GM18499 (cell line): ENCODE data around the gene SCG3.

Experiments used
- ATAC-seq: cut with Tn5 transposase; IDR thresholded peaks from one replicate; pipeline ENCODE4 v1.9.1; 2021; ENCODE audit warnings: moderate number of reproducible peaks; ENCODE audit not compliant: insufficient read depth, unreplicated experiment

SCG3 gene

DNA sequence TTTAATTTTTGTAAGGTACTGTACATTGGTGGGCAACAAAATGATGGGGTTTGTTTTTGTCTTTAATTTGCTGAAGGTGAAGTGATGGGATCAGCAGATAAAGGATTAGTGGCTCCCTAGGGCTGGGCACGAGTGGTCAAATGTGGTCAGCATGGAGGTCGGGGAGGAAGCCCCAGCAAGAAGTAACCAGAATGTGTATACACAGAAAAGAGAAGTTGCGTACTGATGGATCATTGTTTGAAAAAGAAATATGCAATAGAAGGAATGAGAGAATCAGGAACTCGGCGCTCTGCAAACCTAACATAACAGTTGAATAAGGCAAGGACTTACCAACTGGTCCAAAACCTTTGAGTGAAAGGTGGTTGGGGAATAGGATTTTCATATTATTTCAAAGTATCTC lies 71.6 kb downstream of the SCG3 start:
- no peak for ATAC-seq

DNA sequence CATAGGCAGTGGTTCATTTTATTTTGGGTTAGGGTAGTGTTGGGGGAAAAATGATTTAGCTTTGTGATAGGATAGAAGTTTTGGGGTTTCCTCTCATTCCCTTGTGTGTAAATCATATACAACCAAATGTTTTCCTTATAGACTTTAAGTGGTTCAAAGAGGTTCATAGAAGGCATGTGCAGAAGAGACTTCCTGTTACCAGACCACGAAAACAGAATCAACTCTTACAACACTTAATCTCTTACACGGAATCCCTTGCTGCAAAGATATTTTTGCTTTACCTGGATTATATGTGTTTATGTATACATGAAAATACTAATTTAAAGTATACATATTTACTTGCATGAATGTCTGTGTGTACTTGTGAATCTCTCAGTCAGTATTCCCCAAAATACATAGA lies 73.0 kb downstream of the SCG3 start:
- ATAC-seq, result no peak

DNA sequence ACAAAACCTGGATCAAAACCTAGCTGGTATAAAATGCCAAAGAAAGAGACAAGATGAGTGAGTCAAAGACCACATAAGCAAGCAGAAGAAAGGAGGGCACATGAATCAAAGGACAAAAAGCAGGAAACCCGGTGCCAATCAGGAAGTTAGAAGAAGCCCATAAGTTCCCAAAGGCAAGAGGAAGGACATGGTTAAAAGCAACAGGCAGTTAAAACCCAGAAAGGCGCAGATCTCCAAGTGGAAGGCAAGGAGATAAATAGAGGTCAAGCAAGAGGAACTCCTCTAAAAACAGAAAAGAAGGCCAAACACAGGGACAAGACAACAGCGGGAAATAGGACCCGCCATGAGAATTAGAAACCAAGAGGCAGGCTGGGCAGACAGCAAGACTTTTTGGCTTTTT lies 74.5 kb downstream of the SCG3 start:
- ATAC-seq, result no peak

DNA sequence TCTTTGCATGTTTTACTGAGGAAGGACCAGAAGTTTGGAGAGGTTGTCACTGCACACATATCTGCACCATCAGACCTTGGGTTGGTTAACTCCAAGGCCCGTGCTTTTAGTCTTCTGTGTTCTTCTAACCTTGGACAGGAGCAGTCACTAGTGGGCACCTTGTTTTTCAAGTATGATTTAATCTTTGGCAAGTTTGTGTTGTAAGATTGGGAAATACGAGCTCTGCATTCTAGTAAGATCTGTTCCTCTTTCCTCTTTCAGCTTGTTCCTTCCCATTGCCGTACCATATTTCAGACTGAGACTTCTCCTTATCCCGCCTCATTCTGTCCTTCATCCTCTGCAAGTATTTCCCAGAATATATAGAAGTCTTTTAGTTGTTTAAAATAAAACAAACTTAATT lies 75.2 kb downstream of the SCG3 start:
- ATAC-seq, result no peak

DNA sequence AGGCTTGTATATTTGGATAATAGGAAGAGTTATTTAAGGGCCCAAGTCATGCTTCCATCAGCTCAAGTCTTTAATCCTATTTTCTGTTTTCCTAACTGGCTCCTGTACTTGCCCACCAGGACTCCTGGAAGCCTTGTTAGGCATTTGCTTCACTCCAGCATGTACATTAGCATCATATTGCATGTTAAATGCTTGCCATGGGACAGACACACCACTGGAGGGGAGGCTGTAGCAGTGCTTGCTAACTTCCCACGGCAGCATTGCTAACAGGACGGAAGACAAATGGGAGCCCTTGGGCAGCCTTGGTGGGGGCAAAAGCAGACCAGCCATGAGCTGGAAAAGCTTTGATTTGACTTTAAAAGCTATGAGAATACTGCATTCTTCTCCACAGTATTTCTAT lies 76.1 kb downstream of the SCG3 start:
- no peak for ATAC-seq

DNA sequence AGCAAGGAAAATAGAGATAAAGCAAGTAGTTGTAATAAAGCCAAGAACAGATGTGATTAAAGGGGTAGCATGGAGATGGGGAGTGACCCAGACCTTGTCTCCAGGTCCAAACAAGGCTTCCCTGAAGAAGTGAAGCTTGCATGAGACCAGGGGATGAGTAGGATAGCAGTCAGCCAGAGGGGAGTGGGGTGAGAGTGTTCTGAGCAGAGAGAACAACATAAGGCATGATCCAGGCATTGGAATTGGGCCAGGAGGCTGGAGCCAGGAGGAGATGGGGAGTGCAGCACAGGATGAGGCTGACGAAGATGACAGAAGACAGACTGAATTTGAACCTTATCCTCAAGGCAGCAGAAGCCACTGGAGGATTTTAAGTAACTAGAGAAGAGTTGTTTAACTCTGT lies 77.3 kb downstream of the SCG3 start:
- no peak for ATAC-seq

DNA sequence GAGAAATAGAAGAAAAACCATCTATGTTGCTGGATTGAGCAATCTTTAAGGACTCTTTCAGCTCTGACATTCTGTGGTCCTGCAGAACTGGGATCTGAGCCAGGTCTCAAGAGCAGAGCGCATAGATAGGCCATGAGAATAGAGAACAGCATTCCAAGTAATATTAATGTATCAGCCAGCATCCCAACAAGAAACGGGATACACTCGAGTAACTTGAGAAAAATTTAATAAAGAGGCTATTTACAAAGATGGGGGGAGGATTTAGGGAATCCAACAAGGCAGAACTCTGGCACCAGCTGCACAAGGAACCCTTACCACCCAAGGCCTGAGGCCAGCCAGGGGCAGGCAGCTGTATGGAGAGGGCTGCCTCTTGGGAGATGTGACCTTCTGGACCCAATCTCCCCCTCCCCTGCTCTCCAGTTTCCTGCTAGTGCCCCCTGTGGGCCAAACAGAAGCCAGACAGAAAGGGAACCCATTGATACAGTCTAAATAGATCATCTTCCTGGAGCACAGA lies 78.3 kb downstream of the SCG3 start:
- no peak for ATAC-seq

DNA sequence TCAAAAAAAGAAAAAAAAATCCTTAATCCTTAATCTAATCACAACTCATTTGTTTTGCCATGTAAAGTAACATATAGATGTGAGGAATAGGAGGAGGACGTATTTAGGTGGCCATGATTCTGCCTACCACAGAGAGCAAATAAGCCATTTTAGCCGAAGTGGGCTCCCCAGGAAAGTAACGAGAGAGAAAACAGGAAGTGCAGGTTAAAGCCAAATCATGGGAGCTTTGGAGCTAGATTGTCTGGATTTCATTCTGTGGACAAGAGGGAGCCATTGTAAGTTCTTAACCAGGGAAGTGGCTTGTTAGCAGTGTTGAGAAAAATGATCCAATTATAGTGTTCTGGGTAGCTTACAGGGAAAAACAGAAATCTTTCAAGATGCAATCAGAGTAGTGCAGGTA lies 79.5 kb downstream of the SCG3 start:
- ATAC-seq, result no peak

DNA sequence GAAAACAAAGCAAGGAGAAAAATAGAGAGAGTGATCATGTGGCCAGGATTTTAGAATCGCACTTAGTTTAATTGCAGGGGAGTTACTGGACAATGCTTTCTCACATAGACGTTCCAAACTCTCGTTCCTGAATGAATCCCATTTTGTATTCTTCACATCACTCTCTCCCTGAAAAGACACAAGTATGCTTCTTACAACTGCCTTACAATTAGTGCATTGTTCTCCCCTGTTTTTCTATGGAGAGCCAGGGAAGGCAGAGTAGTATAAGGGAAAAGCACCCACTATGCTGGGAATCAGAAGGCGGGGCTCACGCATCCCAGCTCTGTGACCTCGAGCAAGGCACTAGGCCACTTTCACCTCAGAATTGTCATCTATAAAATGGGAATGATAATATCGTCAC lies 84.4 kb downstream of the SCG3 start:
- no peak for ATAC-seq

DNA sequence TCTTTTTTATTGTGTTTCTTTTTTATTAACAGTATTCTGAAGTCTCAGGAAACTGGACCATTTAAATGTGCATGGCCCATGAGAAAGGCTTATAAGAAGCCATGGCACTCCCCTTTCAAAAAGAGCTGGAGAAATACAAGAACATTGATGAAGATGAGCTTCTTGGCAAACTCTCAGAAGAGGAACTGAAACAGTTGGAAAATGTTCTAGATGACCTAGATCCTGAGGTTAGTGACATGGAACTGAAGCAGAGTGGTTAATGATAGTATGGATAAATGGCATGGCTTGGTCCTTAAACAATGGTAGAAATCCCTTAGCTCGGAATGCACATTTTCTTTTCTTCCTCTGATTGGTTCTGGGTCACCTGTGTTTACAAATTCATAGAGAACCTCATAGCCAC lies 85.0 kb downstream of the SCG3 start:
- ATAC-seq, result no peak

DNA sequence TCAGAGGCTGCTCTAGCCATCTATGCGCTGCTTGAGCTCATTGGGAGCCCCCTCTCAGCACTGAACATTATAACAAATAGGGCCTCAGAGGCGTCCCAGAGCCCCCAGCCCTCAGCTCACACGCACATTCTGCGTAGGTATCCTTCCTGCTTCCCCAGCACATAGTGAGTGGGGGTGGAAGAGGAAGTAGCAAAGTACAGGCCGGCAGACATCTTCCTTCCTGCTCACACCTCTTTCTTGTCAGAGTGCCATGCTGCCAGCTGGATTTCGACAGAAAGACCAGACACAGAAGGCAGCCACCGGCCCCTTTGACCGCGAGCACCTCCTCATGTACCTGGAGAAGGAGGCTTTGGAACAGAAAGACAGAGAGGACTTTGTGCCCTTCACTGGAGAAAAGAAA lies 86.7 kb downstream of the SCG3 start:
- ATAC-seq, result no peak
